HG02763 (cell line): ENCODE data around the gene PRKCE.
"Not testable (repeated sequence)": the region's sequence is repeated elsewhere in the genome, so short reads cannot be mapped to it uniquely, and the experiment has no call there.

Experiments used
- ATAC-seq: cut with Tn5 transposase; IDR thresholded peaks from one replicate; pipeline ENCODE4 v1.9.1; 2021; ENCODE audit warnings: mild to moderate bottlenecking, moderate library complexity; ENCODE audit not compliant: unreplicated experiment

The PRKCE gene

GRCh38 chr2:45852450-45853150 lies 201.1 kb downstream of the PRKCE start:
- no peak for ATAC-seq

GRCh38 chr2:45855374-45855773 lies 203.9 kb downstream of the PRKCE start:
- no peak for ATAC-seq

DNA sequence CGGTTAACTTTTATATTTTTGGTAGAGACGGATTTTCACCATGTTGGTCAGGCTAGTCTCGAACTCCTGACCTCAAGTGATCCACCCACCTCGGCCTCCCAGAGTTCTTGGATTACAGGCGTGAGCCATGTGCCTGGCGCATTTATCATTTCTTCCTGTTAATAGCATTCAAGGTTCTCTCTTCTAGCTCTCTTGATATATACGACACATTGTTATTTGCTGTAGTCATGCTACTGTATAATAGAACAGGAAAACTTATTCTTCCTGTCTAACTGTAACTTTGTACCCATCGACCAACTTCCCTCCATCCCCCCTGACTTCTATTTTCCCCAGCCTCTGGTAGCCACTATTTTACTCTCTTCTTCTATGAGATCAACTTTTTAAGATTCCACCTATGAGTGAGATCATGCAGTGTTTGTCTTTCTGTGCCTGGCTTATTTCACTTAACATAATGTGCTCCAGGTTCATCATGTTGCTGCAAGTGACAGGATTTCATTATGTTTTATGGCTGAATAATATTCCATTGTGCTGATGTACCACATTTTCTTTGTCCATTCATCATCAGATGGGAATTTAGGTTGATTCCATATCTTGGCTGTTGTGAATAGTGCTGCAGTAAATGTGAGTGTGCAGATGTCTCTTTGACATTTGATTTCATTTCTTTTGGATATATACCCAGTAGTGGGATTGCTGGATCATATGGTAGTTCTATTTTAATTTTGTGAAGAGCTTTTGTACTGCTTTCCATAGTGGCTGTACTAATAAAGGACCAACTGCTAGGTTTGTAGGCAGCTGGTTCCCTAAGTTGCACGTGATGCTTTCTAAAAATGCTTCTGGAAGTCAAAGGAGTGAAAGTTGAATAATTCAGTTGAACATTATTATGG lies 205.2 kb downstream of the PRKCE start:
- no peak for ATAC-seq

- no peak for ATAC-seq
Measured at GRCh38 chr2:45857275-45857609, 205.8 kb downstream of the PRKCE start.

- no peak for ATAC-seq
Measured at GRCh38 chr2:45857867-45858520, 206.5 kb downstream of the PRKCE start.

DNA sequence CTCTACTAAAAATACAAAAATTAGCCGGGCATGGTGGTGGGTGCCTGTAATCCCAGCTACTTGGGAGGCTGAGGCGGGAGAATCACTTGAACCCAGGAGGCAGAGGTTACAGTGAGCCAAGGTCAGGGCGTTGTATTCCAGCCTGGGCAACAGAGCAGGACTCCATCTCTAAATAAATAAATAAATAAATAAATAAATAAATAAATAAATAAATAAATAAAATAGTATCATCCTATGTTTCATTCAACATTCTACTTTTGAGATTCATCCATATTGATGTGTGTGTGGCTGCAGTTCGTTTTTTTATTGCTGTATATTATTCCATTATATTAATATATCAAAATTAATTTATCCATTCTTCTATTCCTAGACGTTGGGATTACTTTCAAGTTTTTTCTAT lies 207.4 kb downstream of the PRKCE start:
- not testable (repeated sequence) for ATAC-seq

DNA sequence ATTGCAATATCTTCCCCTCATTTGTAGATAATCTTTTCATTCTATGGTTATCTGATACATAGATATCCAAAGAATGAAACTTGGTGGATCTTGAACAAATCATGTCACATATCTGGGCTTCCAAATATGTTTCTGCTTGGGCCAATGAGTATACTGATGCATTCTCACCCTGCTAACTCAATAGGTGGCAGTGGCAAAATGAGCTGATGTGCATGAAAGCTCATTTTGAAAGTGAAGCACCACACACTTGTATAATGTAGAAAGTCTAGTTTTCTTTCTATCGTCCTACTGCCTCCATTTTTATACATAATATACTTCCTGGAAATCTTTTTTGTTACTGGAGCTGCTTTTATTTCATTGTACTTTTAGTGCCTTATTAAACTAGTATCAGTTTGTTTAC lies 208.2 kb downstream of the PRKCE start:
- ATAC-seq, result no peak

DNA sequence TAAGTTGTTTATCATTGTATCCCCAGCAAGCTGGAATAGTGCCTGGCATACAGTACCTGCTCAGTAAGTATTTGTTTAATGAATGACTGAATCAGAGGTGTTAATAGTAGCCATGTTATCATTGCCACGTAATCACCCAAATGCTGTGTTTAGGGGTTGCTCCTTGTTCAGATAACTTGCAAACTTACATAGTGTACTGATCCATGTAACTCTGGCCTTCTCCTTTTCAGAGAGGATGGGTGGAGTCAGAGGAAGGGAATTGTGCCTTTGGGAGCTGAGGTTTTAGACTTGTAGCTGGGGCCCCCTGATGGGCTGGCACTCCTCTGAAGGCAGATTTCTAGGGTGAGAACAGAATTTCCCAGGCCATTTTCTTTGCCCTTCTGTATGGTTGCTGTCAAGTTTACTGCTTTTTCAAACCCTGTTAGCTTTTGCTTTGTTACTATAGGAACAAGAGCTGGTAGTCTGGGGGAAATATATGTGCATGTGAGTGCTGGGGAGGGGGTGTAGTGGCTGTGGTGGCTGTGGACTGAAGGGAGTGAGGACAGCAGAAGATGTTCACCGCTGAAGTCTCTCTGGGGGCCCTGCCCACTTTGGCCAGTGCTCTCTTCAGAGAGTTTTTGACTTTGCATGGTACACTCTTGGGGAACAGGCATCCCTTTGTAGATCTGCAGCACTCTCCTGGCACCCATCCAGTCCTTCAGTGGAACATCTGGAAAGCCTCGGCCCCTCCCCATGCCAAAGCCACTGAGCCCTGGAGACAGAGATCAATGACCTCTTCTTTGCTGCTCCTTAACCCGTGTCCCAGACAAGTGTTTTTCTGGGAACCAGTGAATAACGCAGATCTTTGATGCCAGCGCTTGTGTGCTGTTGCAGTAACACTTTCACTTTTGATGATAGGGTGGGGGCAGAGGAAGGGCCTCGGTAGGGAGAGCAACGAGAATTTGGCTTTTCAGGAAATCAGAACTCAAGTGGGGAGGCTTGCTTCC lies 209.0 kb downstream of the PRKCE start:
- no peak for ATAC-seq

DNA sequence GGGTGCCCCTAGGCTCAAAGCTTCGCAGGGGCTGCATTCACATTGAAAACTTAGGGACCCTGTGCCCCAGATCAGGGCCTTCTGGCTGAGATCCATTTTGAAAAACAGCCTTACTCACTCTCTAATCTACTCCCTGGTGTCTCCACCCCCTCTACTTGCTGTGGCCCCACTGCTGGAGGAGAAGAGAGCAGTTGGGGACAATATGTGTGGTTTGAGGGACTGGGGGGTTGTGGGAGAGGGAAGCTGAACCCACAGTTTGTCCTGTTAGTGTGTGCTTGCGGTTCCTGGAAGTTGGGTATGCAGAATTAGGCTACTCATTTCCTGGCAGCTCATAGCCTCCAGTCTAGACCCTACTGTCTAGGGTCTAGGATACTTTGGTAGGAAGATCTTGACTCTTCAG lies 211.4 kb downstream of the PRKCE start:
- no peak for ATAC-seq

- no peak for ATAC-seq
Measured at GRCh38 chr2:45864121-45864520, 212.6 kb downstream of the PRKCE start.

GRCh38 chr2:45867349-45867748 lies 215.9 kb downstream of the PRKCE start:
- ATAC-seq, result no peak

- ATAC-seq, result no peak
Measured at GRCh38 chr2:45867800-45868199, 216.3 kb downstream of the PRKCE start.

DNA sequence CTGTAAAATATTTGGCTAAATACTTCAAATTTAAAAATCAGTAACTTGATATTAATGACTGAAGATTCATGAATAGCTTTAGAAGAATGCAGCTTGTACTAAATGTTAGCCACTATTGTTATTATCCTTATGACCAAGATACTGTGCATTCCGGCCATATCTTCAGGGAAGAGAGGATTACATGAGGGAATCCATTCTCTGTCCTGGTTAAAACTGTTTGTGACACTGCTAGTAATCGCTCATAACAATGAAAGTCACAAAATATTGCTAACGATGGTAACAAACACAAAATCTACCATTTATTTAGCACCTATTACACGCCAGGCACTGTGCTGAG lies 217.7 kb downstream of the PRKCE start:
- no peak for ATAC-seq

GRCh38 chr2:45871025-45871424 lies 219.6 kb downstream of the PRKCE start:
- ATAC-seq, result no peak

DNA sequence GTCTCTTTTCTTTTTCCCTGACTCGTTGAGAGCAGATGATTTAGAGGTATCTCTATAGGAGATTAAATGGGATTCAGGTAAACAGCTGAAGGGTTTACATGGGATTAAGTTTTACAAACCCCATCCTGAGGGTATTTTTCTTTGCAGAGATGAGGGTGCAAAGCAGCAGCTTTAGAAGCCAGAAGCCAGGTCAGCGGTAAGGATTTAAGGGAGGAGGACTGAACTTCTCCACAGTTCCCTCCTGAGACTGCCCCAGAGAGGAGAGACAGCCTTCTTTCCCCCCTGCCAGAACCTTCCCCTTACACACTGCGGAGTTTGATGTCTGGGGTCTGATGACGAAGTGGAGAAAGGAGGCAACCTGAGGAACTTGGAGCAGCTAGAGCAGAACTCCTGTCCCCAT lies 220.1 kb downstream of the PRKCE start:
- no peak for ATAC-seq

DNA sequence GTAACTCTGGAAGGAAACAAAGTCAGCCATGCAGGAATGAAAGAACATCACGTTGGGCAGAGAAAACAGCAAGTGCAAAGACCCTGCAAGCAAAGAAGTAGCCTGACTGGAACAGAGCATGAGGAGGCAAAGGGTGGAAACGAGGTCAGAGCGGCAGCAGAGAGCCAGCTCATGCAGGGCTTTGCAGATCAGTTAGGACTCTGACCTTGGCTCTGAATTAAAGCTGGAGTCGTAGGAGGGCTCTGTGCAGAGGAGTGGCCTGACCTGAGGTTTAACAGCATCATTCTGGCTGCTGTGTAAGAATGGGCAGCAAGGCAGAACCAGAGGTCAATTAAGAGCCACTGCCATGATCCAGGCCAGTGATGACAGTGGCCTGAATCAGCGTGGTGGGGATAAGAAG lies 220.7 kb downstream of the PRKCE start:
- no peak for ATAC-seq

GRCh38 chr2:45874344-45874743 lies 222.9 kb downstream of the PRKCE start:
- no peak for ATAC-seq

DNA sequence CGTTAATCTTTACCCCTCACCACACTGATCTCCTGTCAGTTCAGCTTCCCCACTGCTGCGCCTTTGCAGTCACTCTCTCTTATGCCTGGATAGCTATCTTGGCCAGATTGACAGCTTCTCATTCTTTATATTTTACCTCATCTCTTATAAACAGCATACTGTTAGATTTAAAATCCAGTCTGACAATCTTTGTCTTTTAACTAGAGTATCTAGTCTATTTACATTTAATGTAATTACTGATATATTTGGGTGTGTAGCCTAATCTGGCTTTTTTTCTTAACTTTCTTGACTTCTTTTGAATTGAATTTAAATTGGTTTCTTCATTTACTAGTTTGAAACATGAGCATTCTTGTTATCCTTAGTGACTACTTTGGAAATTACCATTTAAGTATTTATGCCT lies 225.1 kb downstream of the PRKCE start:
- no peak for ATAC-seq

GRCh38 chr2:45879406-45879805 lies 227.9 kb downstream of the PRKCE start:
- ATAC-seq, result no peak

DNA sequence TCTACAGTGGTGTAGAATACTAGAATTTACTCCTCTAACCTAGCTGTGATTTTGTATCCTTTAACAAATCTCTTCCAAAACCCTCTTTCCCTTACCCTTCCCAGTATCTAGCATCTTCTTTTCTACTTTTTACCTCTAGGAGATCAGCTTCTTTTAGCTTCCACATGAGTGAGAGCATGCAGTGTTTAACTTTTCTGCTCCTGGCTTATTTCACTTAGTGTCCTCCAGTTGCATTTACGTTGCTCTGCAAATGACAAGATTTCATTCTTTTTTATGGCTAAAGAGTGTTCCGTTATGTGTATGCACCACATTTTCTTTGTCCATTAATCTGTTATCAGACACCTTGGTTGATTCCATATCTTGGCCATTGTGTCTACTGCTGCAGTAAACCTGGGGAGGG lies 228.5 kb downstream of the PRKCE start:
- ATAC-seq, result no peak
